ENCODE results near the gene YWHAQ.

YWHAQ gene

GRCh38 chr2:9649261-9649660 lies 18.5 kb upstream of the YWHAQ start:
- no peak for TF ChIP-seq CTCF (conservative IDR thresholded peaks at IDR 0.05)
- no peak overlapping the region for H3K27ac ChIP-seq

GRCh38 chr2:9648821-9649220 lies 18.0 kb upstream of the YWHAQ start:
- H3K27ac ChIP-seq = no peak overlapping the region
- no peak for TF ChIP-seq CTCF (conservative IDR thresholded peaks at IDR 0.05)

- H3K27ac ChIP-seq = no peak overlapping the region
- TF ChIP-seq CTCF (conservative IDR thresholded peaks at IDR 0.05) = no peak
Measured at GRCh38 chr2:9647884-9648283, 17.1 kb upstream of the YWHAQ start.

GRCh38 chr2:9646196-9647030 lies 15.6 kb upstream of the YWHAQ start:
- H3K27ac ChIP-seq = peak overlapping the region; percentile 94
- no peak for TF ChIP-seq CTCF (conservative IDR thresholded peaks at IDR 0.05)

GRCh38 chr2:9644603-9645002 lies 13.8 kb upstream of the YWHAQ start:
- TF ChIP-seq CTCF (conservative IDR thresholded peaks at IDR 0.05) = no peak

GRCh38 chr2:9644021-9644420 lies 13.2 kb upstream of the YWHAQ start:
- no peak for TF ChIP-seq CTCF (conservative IDR thresholded peaks at IDR 0.05)
- peak overlapping the region; percentile 94 for H3K27ac ChIP-seq

More at GRCh38 chr2:9644603-9645002, 13.8 kb upstream of the YWHAQ start:
- peak overlapping the region; percentile 94 for H3K27ac ChIP-seq

GRCh38 chr2:9641641-9642040 lies 10.8 kb upstream of the YWHAQ start:
- no peak for TF ChIP-seq CTCF (conservative IDR thresholded peaks at IDR 0.05)
- H3K27ac ChIP-seq = no peak overlapping the region
